GM18519 (cell line): Measurements from ENCODE around the gene POLR1A.

Source experiments
- ATAC-seq: cut with Tn5 transposase; IDR thresholded peaks from one replicate; pipeline ENCODE4 v1.9.1; 2021; ENCODE audit warnings: mild to moderate bottlenecking, moderate library complexity; ENCODE audit not compliant: unreplicated experiment, low FRiP score

Gene POLR1A

GRCh38 chr2:86097913-86098312, 7.8 kb downstream of the POLR1A start:
- ATAC-seq: no peak

GRCh38 chr2:86097114-86097896, 8.4 kb downstream of the POLR1A start:
- no peak for ATAC-seq

- no peak for ATAC-seq
Observed at GRCh38 chr2:86094229-86094628, 11.5 kb downstream of the POLR1A start.

GRCh38 chr2:86087936-86088850, 17.5 kb downstream of the POLR1A start:
- no peak for ATAC-seq

- no peak for ATAC-seq
Observed at GRCh38 chr2:86082756-86083155, 22.9 kb downstream of the POLR1A start.

- no peak for ATAC-seq
Observed at GRCh38 chr2:86081724-86082123, 24.0 kb downstream of the POLR1A start.

GRCh38 chr2:86079981-86080911, 25.4 kb downstream of the POLR1A start:
- ATAC-seq: peak; percentile 45

- no peak for ATAC-seq
Observed at GRCh38 chr2:86078774-86079545, 26.7 kb downstream of the POLR1A start.

- ATAC-seq: no peak
Observed at GRCh38 chr2:86075886-86076285, 29.8 kb downstream of the POLR1A start.

- ATAC-seq: no peak
Observed at GRCh38 chr2:86074811-86075210, 30.9 kb downstream of the POLR1A start.

- no peak for ATAC-seq
Observed at GRCh38 chr2:86074256-86074655, 31.4 kb downstream of the POLR1A start.

- no peak for ATAC-seq
Observed at GRCh38 chr2:86073225-86073624, 32.5 kb downstream of the POLR1A start.

- no peak for ATAC-seq
Observed at GRCh38 chr2:86072271-86072858, 33.3 kb downstream of the POLR1A start.

GRCh38 chr2:86070868-86071267, 34.8 kb downstream of the POLR1A start:
- ATAC-seq: no peak

- ATAC-seq: no peak
Observed at GRCh38 chr2:86069783-86070339, 35.8 kb downstream of the POLR1A start.

- ATAC-seq: no peak
Observed at GRCh38 chr2:86069091-86069685, 36.5 kb downstream of the POLR1A start.

- no peak for ATAC-seq
Observed at GRCh38 chr2:86068648-86069047, 37.0 kb downstream of the POLR1A start.

GRCh38 chr2:86068136-86068588, 37.5 kb downstream of the POLR1A start:
- no peak for ATAC-seq

GRCh38 chr2:86066915-86067314, 38.8 kb downstream of the POLR1A start:
- no peak for ATAC-seq
